Measurements from ENCODE around the gene CCDC57. TPM values are rescaled to one million over a fixed set of nuclear protein-coding genes. Genes with fewer than 3 reads are reported as not detected.

Gene CCDC57
- total RNA-seq, 4 donors from 2014 or later = 23.5 to 87.5 (median 48.3) TPM

DNA sequence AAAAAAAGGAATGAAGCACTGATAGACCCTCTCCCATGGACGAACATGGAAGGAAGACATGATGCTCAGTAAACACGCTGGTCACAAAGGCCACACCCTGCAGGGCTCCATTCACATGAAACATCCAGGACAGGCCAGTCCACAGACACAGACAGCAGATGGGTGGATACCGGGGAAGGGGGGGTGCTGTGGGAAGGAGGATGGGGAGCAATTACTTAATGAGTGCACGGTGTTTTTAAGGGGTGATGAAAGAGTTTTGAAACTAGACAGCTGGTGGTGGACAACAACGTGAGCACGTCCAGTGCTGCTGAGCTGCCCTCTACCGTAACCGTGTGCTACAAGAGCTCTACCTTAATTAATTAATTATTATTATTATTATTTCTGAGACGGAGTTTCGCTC lies 10.2 kb upstream of the CCDC57 start:
- Histone ChIP-seq H3K27ac (no peak overlapping the region), H3K36me3 (no peaks in the 10 kb centered on the region), H3K4me1 (peaks cover 0 to 2% (median 1%) of the 10 kb centered on the region in 4 donors), H3K9me3 (no peaks in the 10 kb centered on the region), H3K4me3 (no peak overlapping the region), H3K27me3 (no peaks in the 10 kb centered on the region)
- no peak for TF ChIP-seq EP300 (IDR thresholded peaks at IDR 0.05; ENCODE audit: low read depth)
- no peak for TF ChIP-seq POLR2A (IDR thresholded peaks at IDR 0.05)
- no peak for TF ChIP-seq POLR2AphosphoS5 (IDR thresholded peaks at IDR 0.05)
- WGBS, 2 donors (ENCODE audit: low coverage in 1 of 2) = 59 to 80% methylated on average over 6 to 10 of the region's 10 CpGs
- DNase-seq = no peak
- intact Hi-C loops (cut with DNase I; ENCODE audit: low total_unique reads) = no loop called here
- in situ Hi-C loops (cut with MboI; ENCODE audit: low pct_ligation_motif_present in 1 of 4, low pct_unique_long_range_greater_than_20kb in 1 of 4, low sequenced_read_pairs in 3 of 4) = no loop called here

DNA sequence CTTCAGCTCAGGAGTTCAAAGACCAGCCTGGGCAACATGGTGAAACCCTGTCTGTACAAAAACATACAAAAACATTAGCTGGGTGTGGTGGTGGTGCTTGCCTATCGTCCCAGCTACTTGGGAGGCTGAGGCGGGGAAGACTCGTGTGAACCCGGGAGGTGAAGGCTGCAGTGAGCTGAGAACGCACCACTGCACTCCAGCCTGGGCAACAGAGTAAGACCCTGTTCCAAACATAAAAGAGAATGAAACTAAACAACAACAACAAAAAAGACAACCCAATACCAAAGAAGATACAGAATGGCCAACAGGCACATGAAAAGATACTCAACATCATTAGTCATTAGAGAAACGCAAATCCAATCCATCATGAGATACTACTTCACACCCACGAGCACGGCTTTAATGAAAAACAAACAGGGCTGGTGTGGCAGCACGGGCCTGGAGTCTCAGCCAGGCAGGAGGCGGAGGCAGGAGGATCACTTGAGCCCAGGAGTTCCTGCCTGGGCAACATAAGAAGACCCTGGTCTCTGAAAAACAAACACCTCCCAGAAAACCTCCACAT lies 8.8 kb upstream of the CCDC57 start:
- H3K4me3 ChIP-seq = no peak overlapping the region
- whole genome bisulfite sequencing, 2 donors (ENCODE audit: low coverage in 1 of 2) = 63 to 70% methylated on average over 5 to 10 of the region's 10 CpGs
- H3K4me1 ChIP-seq = peaks cover 12 to 13% (median 13%) of the 10 kb centered on the region in 4 donors
- no peaks in the 10 kb centered on the region for H3K9me3 ChIP-seq
- H3K27ac ChIP-seq = no peak overlapping the region
- intact Hi-C loops (cut with DNase I; ENCODE audit: low total_unique reads) = no loop called here
- no peaks in the 10 kb centered on the region for H3K27me3 ChIP-seq
- DNase-seq = no peak
- in situ Hi-C loops (cut with MboI; ENCODE audit: low pct_ligation_motif_present in 1 of 4, low pct_unique_long_range_greater_than_20kb in 1 of 4, low sequenced_read_pairs in 3 of 4) = no loop called here
- no peaks in the 10 kb centered on the region for H3K36me3 ChIP-seq
- TF ChIP-seq POLR2A (IDR thresholded peaks at IDR 0.05) = no peak
- TF ChIP-seq, protein P1, sequence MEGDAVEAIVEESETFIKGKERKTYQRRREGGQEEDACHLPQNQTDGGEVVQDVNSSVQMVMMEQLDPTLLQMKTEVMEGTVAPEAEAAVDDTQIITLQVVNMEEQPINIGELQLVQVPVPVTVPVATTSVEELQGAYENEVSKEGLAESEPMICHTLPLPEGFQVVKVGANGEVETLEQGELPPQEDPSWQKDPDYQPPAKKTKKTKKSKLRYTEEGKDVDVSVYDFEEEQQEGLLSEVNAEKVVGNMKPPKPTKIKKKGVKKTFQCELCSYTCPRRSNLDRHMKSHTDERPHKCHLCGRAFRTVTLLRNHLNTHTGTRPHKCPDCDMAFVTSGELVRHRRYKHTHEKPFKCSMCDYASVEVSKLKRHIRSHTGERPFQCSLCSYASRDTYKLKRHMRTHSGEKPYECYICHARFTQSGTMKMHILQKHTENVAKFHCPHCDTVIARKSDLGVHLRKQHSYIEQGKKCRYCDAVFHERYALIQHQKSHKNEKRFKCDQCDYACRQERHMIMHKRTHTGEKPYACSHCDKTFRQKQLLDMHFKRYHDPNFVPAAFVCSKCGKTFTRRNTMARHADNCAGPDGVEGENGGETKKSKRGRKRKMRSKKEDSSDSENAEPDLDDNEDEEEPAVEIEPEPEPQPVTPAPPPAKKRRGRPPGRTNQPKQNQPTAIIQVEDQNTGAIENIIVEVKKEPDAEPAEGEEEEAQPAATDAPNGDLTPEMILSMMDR (IDR thresholded peaks at IDR 0.05) = no peak
- no peak for TF ChIP-seq POLR2AphosphoS5 (IDR thresholded peaks at IDR 0.05)
- TF ChIP-seq EP300 (IDR thresholded peaks at IDR 0.05; ENCODE audit: low read depth) = no peak

DNA sequence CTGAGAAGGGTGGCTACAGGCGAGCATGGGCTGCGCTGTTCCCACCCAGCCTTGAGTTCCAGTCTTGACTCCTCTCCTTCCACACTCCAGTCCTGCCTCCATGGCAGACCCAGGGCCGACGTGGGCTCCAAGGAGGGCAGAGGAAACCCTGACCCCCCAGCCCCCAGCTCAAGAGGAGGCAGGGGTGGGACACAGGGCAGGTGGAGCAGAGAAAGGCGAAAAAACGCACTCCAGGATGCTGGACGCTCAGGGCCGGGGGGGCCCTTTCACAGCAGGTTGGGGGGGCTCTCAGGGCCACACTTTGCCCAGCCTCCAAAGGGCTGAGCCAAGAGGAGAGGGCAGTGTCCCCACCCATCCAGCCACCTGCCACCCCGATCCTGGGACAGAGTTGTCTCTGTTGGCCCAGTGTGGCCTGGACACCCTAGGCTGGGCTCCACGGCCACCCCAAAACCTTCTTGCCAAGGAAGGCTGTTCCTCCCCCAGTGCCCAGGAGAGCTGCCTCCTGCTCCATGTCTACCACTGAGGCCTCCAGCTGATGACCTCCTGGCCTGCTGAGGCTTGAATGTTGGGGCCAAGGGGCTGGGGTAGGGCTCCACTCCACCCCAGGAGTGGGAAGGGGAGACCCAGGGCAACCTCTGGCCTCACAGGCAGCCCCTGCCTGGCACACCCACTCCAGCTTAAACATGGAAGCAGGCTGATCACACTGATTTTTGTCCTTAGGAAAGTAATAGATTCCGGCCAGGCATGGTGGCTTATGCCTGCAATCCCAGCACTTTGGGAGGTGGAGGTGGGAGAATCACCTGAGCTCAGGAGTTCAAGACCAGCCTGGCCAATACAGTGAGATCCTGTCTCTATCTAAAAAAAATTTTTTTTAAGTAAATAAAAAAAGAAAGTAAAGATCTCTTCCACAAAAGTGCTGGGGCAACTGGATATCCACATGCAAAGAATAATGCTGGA lies 7.4 kb upstream of the CCDC57 start:
- intact Hi-C loops (cut with DNase I; ENCODE audit: low total_unique reads) (no loop called here), in situ Hi-C loops (cut with MboI; ENCODE audit: low pct_ligation_motif_present in 1 of 4, low pct_unique_long_range_greater_than_20kb in 1 of 4, low sequenced_read_pairs in 3 of 4) (no loop called here)
- Histone ChIP-seq H3K9me3 (no peaks in the 10 kb centered on the region), H3K36me3 (no peaks in the 10 kb centered on the region), H3K4me1 (peaks cover 20 to 26% (median 22%) of the 10 kb centered on the region in 4 donors), H3K27me3 (no peaks in the 10 kb centered on the region), H3K27ac (no peak overlapping the region), H3K4me3 (no peak overlapping the region)
- DNase-seq = no peak
- TF ChIP-seq, protein P1 (IDR thresholded peaks at IDR 0.05) = no peak
- TF ChIP-seq POLR2A (IDR thresholded peaks at IDR 0.05) = no peak
- no peak for TF ChIP-seq EP300 (IDR thresholded peaks at IDR 0.05; ENCODE audit: low read depth)
- no peak for TF ChIP-seq POLR2AphosphoS5 (IDR thresholded peaks at IDR 0.05)
- WGBS, 2 donors (ENCODE audit: low coverage in 1 of 2) = 83 to 100% methylated on average over 1 to 10 of the region's 11 CpGs

DNA sequence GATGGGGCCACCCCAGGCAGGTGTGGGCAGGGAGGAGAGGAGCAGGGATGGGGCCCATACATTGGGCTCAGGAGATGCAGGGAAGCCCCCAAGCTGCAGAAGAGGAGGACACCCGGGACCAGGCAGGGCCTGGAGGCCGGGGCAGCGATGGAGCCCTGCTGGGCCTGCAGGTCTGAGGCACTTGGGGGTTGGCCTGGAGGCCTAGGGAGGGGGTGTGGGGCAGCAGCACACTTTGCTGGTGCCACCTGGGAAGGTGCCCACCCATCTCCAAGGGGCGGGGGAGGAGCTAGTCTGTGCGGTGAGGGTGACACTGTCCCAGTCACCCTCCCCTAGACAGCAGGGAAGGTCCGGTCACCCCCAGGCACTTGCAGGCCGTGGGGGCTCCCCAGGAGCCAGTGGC lies 6.4 kb upstream of the CCDC57 start:
- Histone ChIP-seq H3K27ac (no peak overlapping the region), H3K9me3 (no peaks in the 10 kb centered on the region), H3K36me3 (no peaks in the 10 kb centered on the region), H3K4me1 (peaks cover 20 to 26% (median 22%) of the 10 kb centered on the region in 4 donors), H3K27me3 (no peaks in the 10 kb centered on the region), H3K4me3 (no peak overlapping the region)
- intact Hi-C loops (cut with DNase I; ENCODE audit: low total_unique reads) = no loop called here
- no peak for DNase-seq
- WGBS, 2 donors (ENCODE audit: low coverage in 1 of 2) = 100% methylated on average over 4 of the region's 7 CpGs; no CpG with 5 or more reads in 1 of the 2 donors
- TF ChIP-seq, protein P1 (IDR thresholded peaks at IDR 0.05) = no peak
- TF ChIP-seq POLR2A (IDR thresholded peaks at IDR 0.05) = no peak
- TF ChIP-seq POLR2AphosphoS5 (IDR thresholded peaks at IDR 0.05) = no peak
- TF ChIP-seq EP300 (IDR thresholded peaks at IDR 0.05; ENCODE audit: low read depth) = no peak
- in situ Hi-C loops (cut with MboI; ENCODE audit: low pct_ligation_motif_present in 1 of 4, low pct_unique_long_range_greater_than_20kb in 1 of 4, low sequenced_read_pairs in 3 of 4) = no loop called here

Measured in transverse colon (tissue), 4 donors.